HEK293T (cell line): ENCODE results near the gene PYGM.

Experiments
- CTCF ChIA-PET: fragments of 350-600 bp; formaldehyde crosslinking; extraction: SDS; loops from one replicate; lab custom pipeline; 2021; ENCODE audit warnings: antibody characterized with exemption, inconsistent platforms; lab: Yijun Ruan, JAX
- POLR2A ChIA-PET: fragments of 350-600 bp; formaldehyde crosslinking; extraction: SDS; loops from one replicate; lab custom pipeline; 2020; ENCODE audit warnings: antibody characterized with exemption, inconsistent platforms; lab: Yijun Ruan, JAX
- DNase-seq: peaks from one replicate; pipeline ENCODE4 v3.0.0; 2012; ENCODE audit warnings: mixed read lengths; ENCODE audit errors: extremely low spot score
- ARNT ChIP-seq: fragments of 450-650 bp; IDR thresholded peaks from 2 replicates; pipeline ENCODE4 v1.6.1; 2017; ENCODE audit warnings: mild to moderate bottlenecking
- BHLHE40 ChIP-seq: fragments of 450-650 bp; IDR thresholded peaks from 2 replicates; pipeline ENCODE4 v1.6.1; 2016; ENCODE audit warnings: mild to moderate bottlenecking, moderate library complexity, borderline replicate concordance
- CTBP1 ChIP-seq: fragments of 450-650 bp; IDR thresholded peaks from 2 replicates; pipeline ENCODE4 v1.6.1; 2016; ENCODE audit warnings: borderline replicate concordance
- ELF4 ChIP-seq: fragments of 450-650 bp; IDR thresholded peaks from 2 replicates; pipeline ENCODE4 v1.6.1; 2017; ENCODE audit warnings: antibody characterized with exemption
- FOXA1 ChIP-seq: fragments of 450-650 bp; IDR thresholded peaks from 2 replicates; pipeline ENCODE4 v1.6.1; 2016; ENCODE audit warnings: mild to moderate bottlenecking
- FOXK2 ChIP-seq: fragments of 450-650 bp; IDR thresholded peaks from 2 replicates; pipeline ENCODE4 v1.6.1; 2016; ENCODE audit warnings: mild to moderate bottlenecking
- FOXM1 ChIP-seq: fragments of 450-650 bp; IDR thresholded peaks from 2 replicates; pipeline ENCODE4 v1.6.1; 2017; ENCODE audit warnings: mild to moderate bottlenecking, borderline replicate concordance
- HDGF ChIP-seq: fragments of 450-650 bp; IDR thresholded peaks from 2 replicates; pipeline ENCODE4 v1.6.1; 2017; ENCODE audit warnings: antibody characterized with exemption, borderline replicate concordance
- L3MBTL2 ChIP-seq: fragments of 450-650 bp; conservative IDR thresholded peaks from 2 replicates; pipeline ENCODE4 v1.6.1; 2016; ENCODE audit warnings: mild to moderate bottlenecking
- LEF1 ChIP-seq: fragments of 450-650 bp; IDR thresholded peaks from 2 replicates; pipeline ENCODE4 v1.6.1; 2017; ENCODE audit warnings: mild to moderate bottlenecking, borderline replicate concordance
- NFRKB ChIP-seq: fragments of 450-650 bp; IDR thresholded peaks from 2 replicates; pipeline ENCODE4 v1.6.1; 2016; ENCODE audit warnings: mild to moderate bottlenecking, moderate library complexity
- PKNOX1 ChIP-seq: fragments of 450-650 bp; IDR thresholded peaks from 2 replicates; pipeline ENCODE4 v1.6.1; 2016
- SP1 ChIP-seq: fragments of 450-650 bp; IDR thresholded peaks from 2 replicates; pipeline ENCODE4 v1.6.1; 2017
- SUZ12 ChIP-seq: fragments of 450-650 bp; IDR thresholded peaks from 2 replicates; pipeline ENCODE4 v1.6.1; 2016; ENCODE audit warnings: mild to moderate bottlenecking
- TARDBP ChIP-seq: fragments of 450-650 bp; IDR thresholded peaks from 2 replicates; pipeline ENCODE4 v1.6.1; 2016
- ZNF384 ChIP-seq: fragments of 450-650 bp; IDR thresholded peaks from 2 replicates; pipeline ENCODE4 v1.6.1; 2016

Gene PYGM

GRCh38 chr11:64799256-64799622, 39.5 kb upstream of the PYGM start:
- ChIA-PET CTCF (no interaction called here), POLR2A (interaction anchor here (0.6 to 2.5 kb wide), 3 partner anchors 20 to 66 kb away, joined by 3 to 17 read pairs (median 3); partner anchors contain the start of gene SF1)
- no peak for TF ChIP-seq FOXK2
- no peak for TF ChIP-seq FOXA1
- no peak for TF ChIP-seq CTBP1
- TF ChIP-seq NFRKB: no peak
- no peak for TF ChIP-seq SP1
- no peak for TF ChIP-seq ZNF384
- TF ChIP-seq PKNOX1: no peak
- no peak for TF ChIP-seq ELF4
- no peak for TF ChIP-seq FOXM1
- TF ChIP-seq BHLHE40: no peak
- no peak for TF ChIP-seq HDGF
- no peak for TF ChIP-seq LEF1
- no peak for TF ChIP-seq SUZ12
- TF ChIP-seq L3MBTL2: no peak
- no peak for DNase-seq

GRCh38 chr11:64796757-64797541, 37.2 kb upstream of the PYGM start:
- no peak for TF ChIP-seq CTBP1
- no peak for TF ChIP-seq PKNOX1
- TF ChIP-seq HDGF: no peak
- TF ChIP-seq LEF1: no peak
- no peak for TF ChIP-seq FOXA1
- TF ChIP-seq SUZ12: no peak
- TF ChIP-seq TARDBP: no peak
- TF ChIP-seq ARNT: no peak
- TF ChIP-seq ZNF384: no peak
- no peak for TF ChIP-seq ELF4
- no peak for TF ChIP-seq L3MBTL2
- TF ChIP-seq BHLHE40: no peak
- TF ChIP-seq FOXM1: no peak
- TF ChIP-seq FOXK2: no peak
- no peak for TF ChIP-seq SP1
- TF ChIP-seq NFRKB: no peak
- ChIA-PET CTCF (interaction anchor here (1.5 kb wide), 1 partner anchor 12 kb away, joined by 4 read pairs; no protein-coding TSS in a partner anchor), POLR2A (interaction anchor here (1.4 kb wide), 1 partner anchor 18 kb away, joined by 4 read pairs; the partner anchor contains the start of gene SF1)
- no peak for DNase-seq

GRCh38 chr11:64796047-64796756, 36.4 kb upstream of the PYGM start:
- TF ChIP-seq CTBP1 (no peak), TARDBP (no peak), FOXA1 (no peak), SUZ12 (no peak), SP1 (no peak), PKNOX1 (no peak), FOXM1 (no peak), ARNT (no peak), ELF4 (no peak), NFRKB (no peak), L3MBTL2 (no peak), HDGF (no peak), BHLHE40 (no peak), ZNF384 (no peak), FOXK2 (no peak), LEF1 (no peak)

GRCh38 chr11:64794526-64794925, 34.8 kb upstream of the PYGM start:
- TF ChIP-seq FOXK2: no peak
- DNase-seq: no peak
- ChIA-PET POLR2A (no interaction called here), CTCF (interaction anchor here (1.1 kb wide), 1 partner anchor 10 kb away, joined by 5 read pairs; no protein-coding TSS in a partner anchor)

More at GRCh38 chr11:64796047-64796756, 36.4 kb upstream of the PYGM start:
- CTCF ChIA-PET: no interaction called here
- POLR2A ChIA-PET: interaction anchor here (1.4 kb wide), 1 partner anchor 18 kb away, joined by 4 read pairs; the partner anchor contains the start of gene SF1
- no peak for DNase-seq

- POLR2A ChIA-PET: interaction anchor here (0.9 kb wide), 1 partner anchor 15 kb away, joined by 5 read pairs; no protein-coding TSS in a partner anchor
- no peak for TF ChIP-seq FOXK2
- TF ChIP-seq PKNOX1: no peak
- TF ChIP-seq NFRKB: no peak
- TF ChIP-seq FOXA1: no peak
- no peak for TF ChIP-seq HDGF
- no peak for TF ChIP-seq ZNF384
- no peak for TF ChIP-seq SP1
- no peak for TF ChIP-seq CTBP1
- TF ChIP-seq SUZ12: no peak
- TF ChIP-seq ARNT: no peak
- TF ChIP-seq LEF1: no peak
- no peak for TF ChIP-seq TARDBP
- no peak for TF ChIP-seq BHLHE40
- TF ChIP-seq ELF4: no peak
- TF ChIP-seq L3MBTL2: no peak
- TF ChIP-seq FOXM1: no peak
- CTCF ChIA-PET: interaction anchor here (1.1 kb wide), 1 partner anchor 11 kb away, joined by 5 read pairs; no protein-coding TSS in a partner anchor
- DNase-seq: no peak
These were observed 33.7 kb upstream of the PYGM start for GRCh38 chr11:64793271-64794160.
